Stimulated activated CD4-positive, alpha-beta T cell treated with anti-CD3 and anti-CD28 coated beads, Interleukin-2, amount 100 ng/mL, for 24 hours (primary cell): Measurements from ENCODE around the gene MRPL36.

ENCODE experiments used
- DNase-seq, 2 donors: peaks; one replicate each; pipeline ENCODE4 v3.0.0-alpha.2; 2020

The MRPL36 gene

GRCh38 chr5:1762883-1763547 is 36.6 kb downstream of the MRPL36 start:
- no peak for DNase-seq

- no peak for DNase-seq
These were observed 37.3 kb downstream of the MRPL36 start for GRCh38 chr5:1762121-1762882.

- DNase-seq = no peak
These were observed 38.2 kb downstream of the MRPL36 start for GRCh38 chr5:1761453-1761755.

DNA sequence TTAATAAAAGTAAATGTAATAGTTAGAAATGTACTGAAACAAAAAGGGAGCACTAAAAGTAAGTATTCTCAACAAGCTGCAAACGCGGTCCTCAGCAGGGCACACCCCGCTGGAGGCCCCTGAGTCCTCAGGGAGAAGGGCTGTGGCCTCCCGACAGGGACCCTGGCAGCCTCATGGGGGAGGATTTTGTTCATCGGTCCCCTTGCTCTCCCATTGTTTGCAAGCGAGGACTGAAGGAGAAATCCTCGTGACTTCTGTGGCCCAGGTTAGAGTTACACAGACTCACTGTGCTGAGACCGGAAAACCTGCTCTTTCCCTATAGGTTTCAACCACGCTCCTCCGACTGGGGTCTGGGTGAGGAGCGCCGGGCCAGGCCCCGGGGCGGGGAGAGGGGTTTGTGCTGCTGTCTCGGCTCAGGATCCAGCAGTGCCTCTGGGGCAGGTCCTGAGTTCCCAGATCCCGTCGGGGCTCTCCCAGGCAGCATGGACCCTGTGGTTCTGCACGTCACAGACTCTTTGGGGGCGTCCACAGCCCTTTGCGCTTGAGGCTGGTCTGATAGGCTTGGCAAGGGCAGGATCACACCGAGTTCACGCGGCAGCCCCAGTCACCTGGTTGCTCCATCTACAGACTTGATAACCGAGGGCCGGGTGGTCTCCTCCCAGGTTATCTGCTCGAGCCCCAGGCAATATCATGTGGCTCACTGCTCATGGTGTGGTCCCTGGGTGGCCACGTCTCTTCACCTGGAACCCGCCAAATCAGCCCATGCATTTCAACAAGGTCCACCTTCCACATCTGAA is 38.8 kb downstream of the MRPL36 start:
- no peak for DNase-seq

DNA sequence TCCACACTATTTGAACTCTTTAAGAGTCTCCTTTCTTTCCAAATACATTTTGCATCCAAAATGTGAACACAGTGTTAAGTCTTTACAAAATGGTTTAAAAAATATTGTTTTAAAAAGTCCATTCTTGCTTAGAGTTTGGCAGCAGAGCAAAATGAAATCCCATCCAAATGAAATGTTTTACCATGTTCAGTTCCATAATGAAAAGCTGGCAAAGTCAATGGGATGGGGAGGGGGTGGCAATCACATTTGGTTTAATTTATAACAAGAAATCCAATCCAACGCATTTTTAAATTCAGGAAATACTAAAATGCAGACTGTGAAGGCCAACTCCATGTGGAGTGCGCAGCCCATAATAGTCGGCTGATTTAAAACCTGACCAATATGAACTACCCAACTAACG is 39.4 kb downstream of the MRPL36 start:
- no peak for DNase-seq

GRCh38 chr5:1759378-1759970 is 40.2 kb downstream of the MRPL36 start:
- no peak for DNase-seq

- DNase-seq = no peak
These were observed 41.1 kb downstream of the MRPL36 start for GRCh38 chr5:1758574-1758973.

- DNase-seq = no peak
These were observed 42.1 kb downstream of the MRPL36 start for GRCh38 chr5:1757511-1757910.

GRCh38 chr5:1756481-1756880 is 43.2 kb downstream of the MRPL36 start:
- DNase-seq = no peak

DNA sequence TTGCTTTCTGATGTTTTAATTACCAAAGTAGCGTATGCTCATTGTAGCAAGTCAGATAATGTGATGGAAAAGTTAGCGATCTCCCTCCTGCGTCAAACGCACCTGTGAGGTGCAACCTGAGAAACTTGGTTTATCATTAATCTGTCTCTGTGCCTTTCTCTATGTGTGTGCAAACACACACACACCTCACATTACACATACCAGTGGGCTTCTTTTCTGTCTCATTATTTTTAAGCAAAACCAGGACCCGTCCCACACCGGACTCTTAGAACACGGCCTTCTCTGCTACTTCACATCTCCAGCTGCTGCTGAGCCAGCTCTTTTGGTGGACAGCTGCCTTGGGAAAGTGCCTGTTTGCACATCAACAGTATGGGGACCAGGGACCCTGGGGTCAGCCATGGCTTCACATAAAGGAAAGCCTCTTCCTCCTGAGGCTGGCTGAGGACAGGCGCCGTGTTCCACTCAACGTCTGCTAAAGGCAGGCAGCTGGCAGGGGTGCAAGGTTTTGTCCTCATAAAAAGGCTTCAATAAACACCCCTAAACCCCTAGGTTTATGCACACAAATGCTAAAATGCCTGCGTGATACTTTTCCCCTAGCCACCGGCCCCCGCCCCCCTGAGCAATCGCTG is 44.2 kb downstream of the MRPL36 start:
- DNase-seq = no peak

DNA sequence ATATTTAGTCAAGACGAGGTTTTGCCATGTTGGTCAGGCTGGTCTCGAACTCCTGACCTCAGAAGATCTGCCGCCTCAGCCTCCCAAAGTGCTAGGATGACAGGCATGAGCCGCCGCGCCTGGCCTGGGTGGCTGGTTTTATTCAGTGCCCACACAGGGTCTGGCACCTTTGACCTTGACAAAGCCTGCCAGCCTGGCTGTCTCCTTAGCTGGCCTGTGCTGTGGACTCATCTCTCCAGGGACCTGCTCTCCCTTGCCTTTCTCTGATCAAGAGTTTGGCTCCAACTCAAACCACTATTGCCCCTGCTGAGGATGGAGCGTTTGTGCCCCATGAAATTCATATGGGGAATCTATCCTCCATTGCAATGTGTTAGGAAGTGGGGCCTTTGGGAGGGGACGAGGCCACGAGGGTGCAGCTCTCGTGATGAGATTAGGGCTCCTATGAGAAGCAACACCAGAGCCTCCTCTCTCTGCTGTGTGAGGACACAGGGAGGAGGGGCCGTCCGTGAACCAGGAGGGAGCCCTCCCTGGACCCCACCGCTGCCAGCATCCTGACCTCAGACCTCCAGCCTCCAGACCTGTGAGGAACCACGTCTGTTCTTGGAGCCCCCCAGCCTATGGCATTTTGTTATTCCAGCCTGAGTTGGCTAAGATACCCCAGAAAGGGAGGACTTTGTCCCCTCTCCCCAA is 45.0 kb downstream of the MRPL36 start:
- no peak for DNase-seq

DNA sequence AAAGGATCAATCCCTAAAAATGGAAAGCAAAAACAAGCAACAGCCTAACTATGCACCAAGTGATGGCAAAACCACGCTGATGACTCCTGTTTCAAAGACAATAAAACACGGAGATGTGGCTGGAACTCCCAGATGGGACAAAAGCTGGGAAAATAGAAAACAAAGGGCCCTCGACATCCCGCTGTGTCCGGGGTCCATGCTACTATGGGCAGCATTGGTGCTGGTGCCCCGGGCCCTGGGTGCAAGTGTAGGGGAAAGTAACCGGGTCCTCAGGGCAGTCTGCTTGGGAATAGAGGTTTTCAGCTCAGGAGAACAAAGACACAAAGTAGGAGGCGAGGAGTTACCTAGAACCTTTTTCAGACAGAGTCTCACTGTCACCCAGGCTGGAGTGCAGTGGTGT is 46.1 kb downstream of the MRPL36 start:
- DNase-seq = no peak

DNA sequence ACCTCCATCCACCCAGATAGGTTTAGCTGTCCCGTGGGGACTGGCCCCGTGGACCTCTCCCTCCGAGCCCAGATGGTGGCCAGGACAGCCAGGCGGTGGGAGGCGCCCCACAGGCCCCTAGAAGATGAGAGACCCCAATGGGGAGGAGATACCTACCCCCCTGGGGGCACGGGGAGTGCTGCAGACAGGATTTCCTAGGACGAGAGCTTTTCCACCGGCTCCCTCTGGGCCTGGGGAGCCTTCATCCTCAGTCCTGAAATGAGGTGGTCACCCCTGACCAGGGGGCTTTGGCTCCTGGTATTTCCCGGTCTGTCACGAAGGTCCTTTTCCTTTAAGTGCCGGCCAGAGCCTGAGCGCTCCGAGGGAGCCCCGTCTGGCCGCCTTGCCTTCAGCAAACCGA is 46.8 kb downstream of the MRPL36 start:
- no peak for DNase-seq

GRCh38 chr5:1751864-1752822 is 47.5 kb downstream of the MRPL36 start:
- DNase-seq = no peak

DNA sequence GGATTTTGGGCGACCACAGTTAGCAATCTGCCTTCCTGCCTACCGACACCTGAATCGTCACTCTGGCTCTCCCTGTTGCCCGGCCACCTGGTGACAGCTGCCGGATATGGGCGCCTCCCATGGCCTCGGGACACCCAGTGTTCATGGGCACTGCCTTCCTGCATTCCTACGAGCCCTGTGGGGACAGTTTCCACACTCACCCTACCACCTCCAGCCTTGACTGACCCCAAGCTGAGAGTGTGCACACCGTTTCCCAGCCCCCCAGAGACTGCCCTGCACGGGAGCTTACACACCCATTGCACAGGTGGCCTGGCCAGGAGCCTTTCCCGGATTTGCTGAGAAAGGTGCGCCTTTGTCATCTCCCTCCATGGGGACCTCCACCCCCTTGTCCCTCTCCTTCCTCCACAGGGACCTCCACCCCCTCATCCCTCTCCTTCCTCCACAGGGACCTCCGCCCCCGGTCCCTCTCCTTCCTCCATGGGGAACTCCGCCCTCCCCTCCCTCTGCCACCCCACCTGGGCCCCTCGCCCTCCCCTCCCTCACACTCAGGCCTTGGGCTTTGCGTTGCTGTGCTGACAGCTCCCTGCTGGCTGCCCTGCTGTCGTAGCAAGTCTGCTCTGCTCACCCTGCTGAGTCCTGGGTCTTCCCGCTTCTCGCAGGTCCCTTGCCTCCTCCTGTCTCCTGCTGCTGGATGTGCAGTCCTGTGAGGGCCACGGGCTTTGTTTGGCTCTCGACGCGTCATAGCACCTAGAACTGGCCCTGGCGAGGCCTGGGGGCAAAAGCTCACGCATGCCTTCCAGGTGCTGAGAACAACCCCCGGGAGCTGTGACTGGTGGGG is 48.4 kb downstream of the MRPL36 start:
- DNase-seq = no peak

GRCh38 chr5:1750469-1750868 is 49.2 kb downstream of the MRPL36 start:
- no peak for DNase-seq

- no peak for DNase-seq
These were observed 50.1 kb downstream of the MRPL36 start for GRCh38 chr5:1749346-1750124.

DNA sequence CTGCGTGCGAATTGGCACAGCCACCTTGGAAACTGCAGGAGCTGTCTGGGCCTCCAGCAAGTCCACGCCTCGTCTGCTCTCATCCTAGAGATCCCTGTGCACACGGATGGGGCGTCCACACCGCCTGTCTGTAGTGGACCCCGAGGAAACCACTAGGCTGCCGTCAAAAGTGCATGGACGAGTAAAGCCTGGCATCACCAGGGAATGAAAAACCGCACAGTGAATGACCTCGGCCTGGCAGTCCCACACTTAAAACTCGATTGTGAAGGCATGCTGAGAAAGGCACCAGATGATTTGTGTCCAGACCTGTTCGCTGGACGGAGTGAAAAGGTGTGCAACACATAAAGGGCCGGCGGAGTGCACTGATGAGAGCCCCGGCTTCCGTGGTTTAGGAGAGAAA is 50.8 kb downstream of the MRPL36 start:
- DNase-seq = no peak
